Body of pancreas (tissue), 4 donors: ENCODE results near the gene DAP. TPM values are rescaled to one million over a fixed set of nuclear protein-coding genes. Genes with fewer than 3 reads are reported as not detected.

Experiments used
- ATAC-seq: fragments of 150-250 bp; one replicate; pipeline ENCODE4 v1.9.1; 2016
- DNase-seq, 4 donors: peaks; one replicate each; pipeline ENCODE4 v3.0.0-alpha.2; 2019
- H3K27ac ChIP-seq, 4 donors: fragments of 200-600 bp; sonication (generic); 1 replicate in 3 of 4; 2 replicates in 1 of 4; pipeline versions ENCODE4 v1.5.1 to v1.6.1; 2016 to 2019; ENCODE audit warnings: mild to moderate bottlenecking in 1 of 4, mixed read lengths in 1 of 4, moderate library complexity in 1 of 4
- H3K27me3 ChIP-seq, 2 donors: fragments of 200-600 bp; sonication (generic); one replicate each; pipeline ENCODE4 v1.6.0; 2016; ENCODE audit warnings: mild to moderate bottlenecking in 1 of 2
- H3K36me3 ChIP-seq, 2 donors: fragments of 200-600 bp; sonication (generic); replicated peaks in 1 of 2; 2 replicates each; pipeline ENCODE4 v1.5.1; 2016; ENCODE audit warnings: low read depth in 2 of 2; ENCODE audit not compliant: insufficient read depth in 1 of 2
- H3K4me1 ChIP-seq: fragments of 200-600 bp; sonication (generic); one replicate; pipeline ENCODE4 v1.6.0; 2016
- H3K4me3 ChIP-seq, 2 donors: fragments of 200-600 bp; sonication (generic); 1 replicate in 1 of 2; 2 replicates in 1 of 2; pipeline ENCODE4 v1.5.1; 2016 to 2019
- H3K9me3 ChIP-seq, 3 donors: fragments of 200-600 bp; sonication (generic); 1 replicate in 2 of 3; 2 replicates in 1 of 3; pipeline ENCODE4 v1.5.1; 2016
- POLR2A ChIP-seq, 3 donors: fragments of 450-650 bp; IDR thresholded peaks; one replicate each; pipeline ENCODE4 v1.6.1; 2016; ENCODE audit warnings: antibody characterized with exemption in 3 of 3, mild to moderate bottlenecking in 2 of 3
- WGBS, 2 donors: methylation state at CpG; one replicate each; pipeline ENCODE4 v1.1.5; 2017; 5-methylcytosine and 5-hydroxymethylcytosine counted together
- intact Hi-C: fragments of 100-400 bp; cut with DNase I; formaldehyde crosslinking; loops from one replicate; pipeline ENCODE4 v1.15.1; 2023
- total RNA-seq, 2 donors: library from RNA; depleted of rRNA; stranded (reverse); fragments of >200 nt; gene quantifications; one replicate each; pipeline ENCODE4 v1.1.0, GENCODE V29; 2016
- TF ChIP-seq, protein P1 (sequence below), 7 experiments: fragments of 450-650 bp in 4 of 7; fragments of 200-600 bp in 3 of 7; sonication (generic) in 3 of 7; IDR thresholded peaks; one replicate each; pipeline ENCODE4 v1.5.1; 2016 to 2019; ENCODE audit warnings: antibody characterized with exemption in 7 of 7

Gene DAP
- total RNA-seq, 2 donors from 2014 or later = 93.6 to 112 TPM

DNA sequence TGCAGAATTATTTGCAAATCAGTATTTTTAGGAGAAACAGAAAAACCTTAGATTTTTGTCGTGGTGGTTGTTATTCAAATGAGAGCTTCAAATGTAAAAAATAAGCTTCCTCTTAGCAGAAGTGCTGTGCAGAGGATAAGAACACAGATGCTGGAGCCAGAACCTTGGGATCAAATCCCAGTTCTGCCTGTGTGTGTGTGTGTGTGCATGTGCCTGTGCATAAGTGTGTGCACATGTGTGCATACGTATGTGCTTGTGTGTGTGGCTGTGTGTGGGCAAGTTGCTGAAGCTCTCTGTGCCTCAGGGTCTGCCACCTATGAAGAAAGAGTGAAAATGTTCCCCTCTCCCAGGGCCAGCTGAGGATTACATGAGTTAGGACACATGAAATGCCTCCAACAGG, 8.6 kb downstream of the DAP start:
- no peaks in the 10 kb centered on the region for H3K27me3 ChIP-seq
- H3K36me3 ChIP-seq = no peaks in the 10 kb centered on the region
- no peak overlapping the region for H3K4me3 ChIP-seq
- peak overlapping the region in 2 of 4 donors; percentile 51 to 85 for H3K27ac ChIP-seq
- ATAC-seq = no peak
- WGBS, 2 donors = 48 to 53% methylated on average over 2 of the region's 2 CpGs
- no peak for DNase-seq
- TF ChIP-seq, protein P1, sequence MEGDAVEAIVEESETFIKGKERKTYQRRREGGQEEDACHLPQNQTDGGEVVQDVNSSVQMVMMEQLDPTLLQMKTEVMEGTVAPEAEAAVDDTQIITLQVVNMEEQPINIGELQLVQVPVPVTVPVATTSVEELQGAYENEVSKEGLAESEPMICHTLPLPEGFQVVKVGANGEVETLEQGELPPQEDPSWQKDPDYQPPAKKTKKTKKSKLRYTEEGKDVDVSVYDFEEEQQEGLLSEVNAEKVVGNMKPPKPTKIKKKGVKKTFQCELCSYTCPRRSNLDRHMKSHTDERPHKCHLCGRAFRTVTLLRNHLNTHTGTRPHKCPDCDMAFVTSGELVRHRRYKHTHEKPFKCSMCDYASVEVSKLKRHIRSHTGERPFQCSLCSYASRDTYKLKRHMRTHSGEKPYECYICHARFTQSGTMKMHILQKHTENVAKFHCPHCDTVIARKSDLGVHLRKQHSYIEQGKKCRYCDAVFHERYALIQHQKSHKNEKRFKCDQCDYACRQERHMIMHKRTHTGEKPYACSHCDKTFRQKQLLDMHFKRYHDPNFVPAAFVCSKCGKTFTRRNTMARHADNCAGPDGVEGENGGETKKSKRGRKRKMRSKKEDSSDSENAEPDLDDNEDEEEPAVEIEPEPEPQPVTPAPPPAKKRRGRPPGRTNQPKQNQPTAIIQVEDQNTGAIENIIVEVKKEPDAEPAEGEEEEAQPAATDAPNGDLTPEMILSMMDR (IDR thresholded peaks at IDR 0.05) = no peak
- H3K9me3 ChIP-seq = no peaks in the 10 kb centered on the region
- intact Hi-C loops = loop anchor here (10.0 kb wide), 1 partner anchor 48 kb away; no protein-coding TSS in a partner anchor
- peaks cover 98% of the 10 kb centered on the region for H3K4me1 ChIP-seq

DNA sequence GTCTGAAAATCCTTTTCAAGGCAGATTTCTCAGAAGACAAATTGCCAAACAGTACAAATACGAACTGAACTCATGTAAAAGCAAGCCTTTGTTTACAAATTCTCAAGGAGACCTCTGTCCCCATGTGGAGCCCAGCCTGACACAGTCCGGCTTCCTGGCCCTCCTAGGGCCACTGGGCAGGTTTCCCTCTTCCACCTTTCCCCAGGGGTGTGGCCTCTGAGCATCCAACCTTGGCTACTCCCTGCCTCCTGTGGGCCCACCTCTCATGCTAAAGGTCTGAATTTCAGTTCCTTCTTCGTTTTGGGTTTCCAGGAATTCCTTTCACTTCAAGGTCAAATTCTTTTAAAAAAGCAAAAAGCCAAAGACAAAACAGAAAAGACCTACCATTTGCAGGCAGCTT, 10.1 kb downstream of the DAP start:
- ATAC-seq (no peak), DNase-seq (no peak)

DNA sequence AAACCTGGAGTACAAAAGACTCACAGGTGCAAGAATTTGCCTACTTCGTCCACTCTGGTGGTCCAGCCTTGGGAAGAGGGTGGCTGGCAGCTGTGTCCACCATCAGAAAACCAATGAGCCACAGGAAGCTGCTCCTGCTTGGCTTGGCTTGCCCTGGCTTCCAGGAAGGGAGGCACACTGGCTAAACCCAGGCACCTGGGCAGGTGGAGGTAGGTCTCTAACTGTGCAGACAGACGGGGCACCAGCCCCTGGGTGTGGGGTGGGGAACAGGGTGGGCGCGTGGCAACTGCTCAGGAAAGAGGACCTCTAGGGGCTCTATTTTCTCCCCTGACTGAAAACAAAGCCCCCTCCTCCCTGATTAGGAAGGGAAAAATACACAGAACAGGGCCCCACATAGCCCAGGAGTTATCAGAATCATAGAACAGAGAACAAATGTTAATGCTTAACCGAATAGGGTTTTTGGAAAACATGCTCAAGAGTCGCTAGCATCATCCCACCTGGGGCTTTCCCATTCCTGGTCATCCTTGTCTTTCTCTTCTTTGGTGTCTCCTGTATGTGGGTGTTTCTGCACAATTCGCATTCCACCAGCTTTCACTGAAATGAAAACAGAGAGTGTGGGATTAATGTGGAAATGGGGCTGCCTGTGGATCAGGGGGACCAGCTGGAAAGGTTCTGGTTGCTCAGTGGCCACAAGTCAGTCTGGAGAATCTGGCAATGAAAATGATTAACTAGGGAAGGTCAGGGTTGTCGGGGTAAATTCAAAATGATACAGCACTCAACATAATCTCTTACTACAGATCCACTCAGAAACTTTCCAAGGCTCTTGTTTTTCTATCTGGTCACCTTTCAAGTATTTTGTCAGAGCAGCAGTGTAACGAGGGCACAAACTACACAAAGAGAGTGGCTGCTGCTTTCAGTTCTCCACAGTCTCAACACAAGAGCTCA, 13.1 kb downstream of the DAP start:
- TF ChIP-seq POLR2A (IDR thresholded peaks at IDR 0.05) = no peak
- TF ChIP-seq, protein P1 (IDR thresholded peaks at IDR 0.05) = no peak
- 27 to 28% methylated on average over 9 of the region's 9 CpGs for WGBS, 2 donors
- H3K36me3 ChIP-seq = peaks cover 0 to 8% of the 10 kb centered on the region in 2 donors

More for the DNA sequence above, 10.1 kb downstream of the DAP start:
- intact Hi-C loops = loop anchor here (10.0 kb wide), 1 partner anchor 46 kb away; no protein-coding TSS in a partner anchor
- Histone ChIP-seq H3K27ac (peak overlapping the region in 3 of 4 donors; percentile 60 to 91 (median 85)), H3K27me3 (no peaks in the 10 kb centered on the region), H3K4me3 (no peak overlapping the region), H3K36me3 (peaks cover 0 to 1% of the 10 kb centered on the region in 2 donors), H3K4me1 (peaks cover 98% of the 10 kb centered on the region), H3K9me3 (no peaks in the 10 kb centered on the region)
- no peak for TF ChIP-seq POLR2A (IDR thresholded peaks at IDR 0.05)
- TF ChIP-seq, protein P1 (IDR thresholded peaks at IDR 0.05) = no peak
- 13 to 24% methylated on average over 3 of the region's 3 CpGs for WGBS, 2 donors

DNA sequence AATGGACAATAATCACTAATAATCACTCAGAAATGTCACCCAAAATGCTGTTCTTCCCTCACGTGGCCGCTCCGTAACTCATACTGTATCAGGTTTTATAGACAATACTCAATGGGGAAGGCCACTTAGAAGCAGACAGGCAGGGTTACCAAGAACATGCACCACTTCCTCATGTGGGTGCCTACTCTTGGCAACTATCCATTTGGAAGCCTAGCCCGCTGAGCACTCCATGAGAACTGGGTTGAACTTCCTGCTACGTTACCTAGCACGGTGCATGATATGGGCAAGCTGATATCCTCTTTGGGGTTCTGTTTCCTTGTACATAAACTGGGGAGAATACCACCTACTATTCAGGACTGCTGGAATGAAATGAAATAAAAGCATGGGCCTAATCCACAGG, 14.3 kb downstream of the DAP start:
- H3K9me3 ChIP-seq = peaks cover 0 to 6% (median 0%) of the 10 kb centered on the region in 3 donors
- ATAC-seq (peak; percentile 83), DNase-seq (peak; percentile 80 to 94 (median 84))
- H3K4me1 ChIP-seq = peaks cover 99% of the 10 kb centered on the region
- peak overlapping the region; percentile 48 to 91 (median 86) for H3K27ac ChIP-seq
- H3K36me3 ChIP-seq = peaks cover 0 to 8% of the 10 kb centered on the region in 2 donors
- TF ChIP-seq, protein P1 (IDR thresholded peaks at IDR 0.05) = no peak
- peak in 2 of 3 donors; percentile 21 to 43 for TF ChIP-seq POLR2A (IDR thresholded peaks at IDR 0.05)
- intact Hi-C loops = no loop called here
- WGBS, 2 donors = 14 to 28% methylated on average over 6 of the region's 6 CpGs
- H3K27me3 ChIP-seq = no peaks in the 10 kb centered on the region
- no peak overlapping the region for H3K4me3 ChIP-seq

More for the DNA sequence above, 13.1 kb downstream of the DAP start:
- no peak overlapping the region for H3K4me3 ChIP-seq
- intact Hi-C loops = no loop called here
- ATAC-seq = peak; percentile 69
- no peaks in the 10 kb centered on the region for H3K27me3 ChIP-seq
- peak overlapping the region; percentile 48 to 91 (median 86) for H3K27ac ChIP-seq
- peaks cover 99% of the 10 kb centered on the region for H3K4me1 ChIP-seq
- DNase-seq = peak; percentile 45 to 67 (median 59)
- H3K9me3 ChIP-seq = peaks cover 0 to 6% (median 0%) of the 10 kb centered on the region in 3 donors
